ENCODE results near the gene PRKN.

PRKN gene

DNA sequence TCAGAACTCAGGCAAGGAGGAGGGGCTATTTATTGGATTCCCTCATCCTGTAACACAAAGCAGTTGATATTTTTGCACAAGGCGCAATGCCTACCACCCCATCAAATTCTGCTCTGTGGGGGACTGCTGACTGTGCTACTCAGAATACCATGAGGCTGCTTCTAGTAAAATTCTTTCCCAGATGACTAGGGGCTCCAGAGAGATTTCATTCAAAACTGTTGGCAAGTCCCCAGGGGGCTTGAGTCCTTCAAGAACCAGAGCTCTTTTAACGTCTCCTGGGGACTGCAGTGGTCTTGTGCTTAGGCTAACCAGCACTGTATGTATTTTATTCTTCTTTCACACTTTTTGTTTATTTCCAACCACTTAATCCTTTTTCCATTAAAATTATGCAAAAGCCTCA, 1087.8 kb downstream of the PRKN start:
- DNase-seq (ENCODE audit: low read depth in 2 of 3, low spot score in 1 of 3): no peak

DNA sequence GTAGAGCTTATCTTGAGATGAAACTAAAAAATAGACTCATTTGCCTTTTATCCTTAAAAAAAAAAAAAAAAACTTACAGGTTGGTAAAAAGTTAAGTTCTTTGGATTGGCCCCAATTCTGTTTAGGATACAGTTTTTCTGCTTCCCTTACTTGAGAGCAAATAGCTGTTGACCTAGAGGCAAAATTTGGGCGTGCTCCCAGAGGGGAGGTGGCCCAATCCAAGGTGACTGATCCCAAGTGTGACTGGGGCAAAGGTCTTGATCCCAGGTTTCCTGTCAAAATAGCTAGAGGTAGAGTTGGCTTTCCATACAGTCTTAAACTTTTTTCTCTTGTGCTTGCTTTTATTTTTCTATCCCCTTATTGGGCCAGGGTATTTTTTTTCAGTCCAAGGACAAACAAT, 1089.9 kb downstream of the PRKN start:
- no peak for DNase-seq (ENCODE audit: low read depth in 2 of 3, low spot score in 1 of 3)

DNA sequence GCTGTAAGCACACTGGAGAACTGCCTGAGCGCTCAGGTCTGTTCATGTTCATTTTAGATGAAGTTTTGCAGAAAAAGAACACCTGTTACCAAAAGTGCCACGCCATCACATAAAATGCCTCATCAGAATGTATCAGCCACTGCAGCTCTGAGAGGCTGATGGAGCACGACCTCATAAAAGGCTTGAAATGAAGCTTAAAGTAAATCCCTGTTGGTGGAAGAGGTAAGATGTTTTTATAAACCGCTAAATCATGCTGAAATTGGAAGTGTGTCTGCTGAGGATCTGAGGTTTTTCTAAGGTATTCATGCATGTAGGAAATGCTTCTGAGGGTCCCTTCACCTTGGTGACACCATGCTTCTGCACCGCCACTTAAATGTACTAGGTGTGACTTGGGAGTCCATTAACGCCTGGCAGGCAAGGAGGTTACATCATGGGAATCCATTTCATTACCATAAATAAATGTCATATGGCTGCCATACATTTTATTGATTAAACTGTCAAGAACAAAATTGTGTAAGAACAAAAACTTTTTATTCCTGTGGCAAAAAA, 1090.6 kb downstream of the PRKN start:
- no peak for DNase-seq (ENCODE audit: low read depth in 2 of 3, low spot score in 1 of 3)

DNA sequence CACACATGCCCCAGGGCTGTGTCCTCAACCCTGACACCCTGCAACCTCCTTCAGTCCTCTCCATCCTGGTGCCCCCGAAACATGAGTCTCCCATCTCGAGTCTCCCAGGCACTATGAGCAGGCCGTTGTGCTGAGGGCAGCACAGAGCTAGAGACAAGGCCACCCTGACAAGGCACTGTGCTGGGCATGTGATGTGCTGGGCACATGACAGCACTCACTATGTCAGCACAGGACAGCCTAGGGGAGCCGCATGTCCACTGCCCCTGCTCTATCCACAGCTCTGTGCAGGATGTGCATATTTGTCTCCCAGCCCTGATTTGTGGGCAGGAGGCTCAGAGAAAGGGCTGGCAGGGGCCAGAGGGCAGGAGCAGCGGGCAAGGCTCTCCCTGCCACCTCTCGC, 1091.6 kb downstream of the PRKN start:
- DNase-seq (ENCODE audit: low read depth in 2 of 3, low spot score in 1 of 3): no peak

DNA sequence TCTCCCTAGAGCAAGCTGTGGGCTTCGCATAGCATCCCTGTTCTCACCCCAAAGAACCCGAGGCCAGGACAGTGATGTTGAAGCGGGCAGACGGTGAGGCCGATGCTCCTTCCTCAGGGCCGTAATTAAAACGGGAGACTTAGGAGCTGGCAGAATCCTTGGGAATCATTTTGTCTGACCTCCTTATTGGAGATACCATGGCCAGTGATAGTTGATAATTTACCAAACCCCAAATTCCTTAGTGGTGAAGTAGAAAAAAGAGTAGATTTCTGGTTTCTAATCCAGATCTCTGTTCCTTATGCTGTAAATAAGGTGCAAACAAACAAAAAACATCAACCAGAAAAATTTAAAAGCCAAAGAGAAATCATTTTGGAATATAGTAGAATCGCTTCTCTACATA, 1092.7 kb downstream of the PRKN start:
- no peak for DNase-seq (ENCODE audit: low read depth in 2 of 3, low spot score in 1 of 3)

DNA sequence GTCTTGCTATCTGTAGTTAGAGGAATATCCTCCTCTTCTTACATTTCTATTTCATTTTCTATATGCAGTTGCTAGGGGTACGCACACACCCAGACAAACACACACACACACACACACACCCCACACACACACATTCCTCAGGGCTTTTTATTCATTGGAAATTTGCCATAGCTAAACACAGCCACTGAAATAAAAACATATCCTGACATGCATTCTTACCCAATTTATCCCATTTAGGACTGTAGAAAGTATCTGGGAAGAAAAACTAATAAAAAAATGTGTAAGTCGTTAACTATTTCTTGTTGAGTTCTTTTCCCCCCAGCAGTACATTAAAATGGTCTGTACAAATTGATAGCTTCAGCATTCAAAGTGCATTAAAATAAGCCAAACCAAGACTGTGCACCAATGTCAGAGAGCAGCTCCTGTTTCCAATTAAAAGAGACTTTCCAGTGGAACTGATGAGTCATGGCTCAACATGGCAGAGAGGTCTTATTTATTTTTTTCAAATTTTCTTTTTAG, 1095.8 kb downstream of the PRKN start:
- no peak for DNase-seq (ENCODE audit: low read depth in 2 of 3, low spot score in 1 of 3)

DNA sequence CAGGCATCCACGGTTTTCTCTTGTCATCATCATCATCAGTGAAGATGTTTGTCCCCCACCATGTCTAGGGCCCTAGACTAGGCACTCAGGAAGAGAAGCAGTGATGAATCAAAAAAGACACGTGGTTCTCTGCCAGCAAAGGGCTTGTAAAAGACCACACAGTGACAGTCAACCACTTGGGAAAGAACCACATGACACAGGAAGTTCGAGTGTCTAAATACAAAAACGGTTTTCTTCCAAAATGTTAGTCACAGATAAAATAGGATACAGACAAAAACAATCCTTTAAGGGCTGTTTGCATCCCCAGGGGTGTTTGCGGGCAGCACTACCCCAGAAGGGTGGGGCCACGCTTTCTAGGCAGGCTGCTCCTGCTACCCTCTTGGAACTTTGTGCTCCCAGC, 1096.9 kb downstream of the PRKN start:
- no peak for DNase-seq (ENCODE audit: low read depth in 2 of 3, low spot score in 1 of 3)

DNA sequence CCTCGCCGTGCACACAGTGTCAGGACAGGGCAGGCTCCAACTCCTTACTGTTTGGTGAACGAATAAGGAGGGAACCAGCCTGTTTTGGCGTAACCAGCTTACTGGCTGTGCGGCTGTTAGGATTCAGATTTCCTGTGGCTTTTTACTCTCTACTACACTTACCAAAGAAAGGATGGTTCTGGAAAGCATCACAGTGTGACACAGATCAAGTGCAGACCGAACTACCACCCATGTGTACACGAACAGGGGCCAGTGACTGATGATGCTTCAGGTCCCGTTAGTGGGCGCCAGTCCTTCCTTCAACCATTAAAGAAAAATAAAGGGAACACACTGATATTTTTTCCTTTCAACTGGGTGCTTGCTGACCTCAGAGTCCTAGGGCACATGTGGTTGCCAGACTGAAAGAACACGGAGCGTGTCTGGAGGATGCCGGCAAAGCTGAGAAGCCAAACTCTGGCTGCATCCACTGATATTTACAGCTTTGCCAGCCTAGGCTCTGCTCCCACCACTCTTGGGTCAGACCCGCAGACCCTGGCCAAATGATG, 1101.4 kb downstream of the PRKN start:
- DNase-seq (ENCODE audit: low read depth in 2 of 3, low spot score in 1 of 3): no peak

DNA sequence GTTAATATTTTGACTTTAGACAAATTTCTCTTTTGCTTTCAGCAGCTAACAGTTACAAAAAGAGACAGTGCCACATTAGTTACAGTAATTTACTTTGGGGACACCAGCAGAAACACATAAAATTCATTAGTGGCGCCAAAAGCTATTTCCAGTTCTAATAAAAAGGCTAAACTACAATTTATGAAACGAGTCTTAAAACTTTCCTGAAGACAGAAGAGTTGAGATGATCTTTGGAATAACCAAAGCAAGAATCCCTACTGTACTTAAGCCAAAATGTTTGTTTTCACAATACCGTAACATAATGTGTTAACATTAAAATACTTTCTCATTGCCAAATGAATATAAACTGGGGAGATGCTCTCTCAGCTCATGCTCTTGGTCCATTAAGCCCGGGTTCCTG, 1103.5 kb downstream of the PRKN start:
- no peak for DNase-seq (ENCODE audit: low read depth in 2 of 3, low spot score in 1 of 3)

DNA sequence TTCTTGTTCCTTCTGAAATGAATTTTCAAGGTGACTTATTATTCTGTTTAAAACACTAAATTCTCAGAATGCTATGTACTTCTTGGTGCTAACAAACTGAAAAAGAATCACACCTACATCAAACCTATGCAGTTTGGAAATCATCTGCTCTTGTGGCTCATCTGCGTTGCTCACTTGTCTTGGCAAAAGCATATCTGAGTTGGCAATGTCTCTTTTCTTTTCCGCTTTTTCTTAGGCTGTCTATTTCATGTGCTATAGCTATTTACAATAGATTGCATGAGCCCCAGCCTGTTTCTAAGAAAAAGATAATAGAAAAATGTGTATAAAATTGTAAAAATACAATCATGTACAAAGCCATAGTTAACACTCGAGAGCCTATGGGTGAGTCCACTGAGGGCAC, 1104.8 kb downstream of the PRKN start:
- no peak for DNase-seq (ENCODE audit: low read depth in 2 of 3, low spot score in 1 of 3)

DNA sequence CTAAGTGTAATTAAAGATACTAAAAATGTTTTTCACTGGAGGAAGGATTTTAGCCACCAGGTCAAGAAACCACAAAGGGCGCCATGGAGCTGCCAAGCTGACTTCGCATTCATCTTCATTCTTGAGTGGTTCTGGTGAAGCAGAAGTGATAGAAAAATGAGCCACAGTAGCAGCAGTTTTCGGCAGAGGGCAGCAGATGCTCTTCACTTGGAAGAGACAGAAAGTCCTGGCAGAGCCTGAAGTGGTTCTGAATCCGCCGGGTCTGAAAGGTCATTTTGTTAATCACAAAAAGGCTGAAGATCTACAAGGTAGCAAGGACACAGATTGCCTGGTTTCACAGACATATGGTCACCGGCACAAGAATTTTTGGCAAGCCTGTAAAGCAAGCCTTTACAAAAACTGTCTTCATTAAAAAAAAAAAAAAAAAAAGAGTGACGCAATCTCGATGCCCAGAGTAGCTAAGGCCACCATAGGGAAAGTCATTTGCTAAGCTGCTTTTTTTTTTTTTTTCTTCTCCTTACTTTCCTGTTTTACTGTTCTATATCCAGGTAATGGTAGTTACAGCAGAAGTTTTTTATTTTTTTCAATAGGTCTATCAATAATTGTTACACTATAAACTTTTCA, 1108.6 kb downstream of the PRKN start:
- no peak for DNase-seq (ENCODE audit: low read depth in 2 of 3, low spot score in 1 of 3)

DNA sequence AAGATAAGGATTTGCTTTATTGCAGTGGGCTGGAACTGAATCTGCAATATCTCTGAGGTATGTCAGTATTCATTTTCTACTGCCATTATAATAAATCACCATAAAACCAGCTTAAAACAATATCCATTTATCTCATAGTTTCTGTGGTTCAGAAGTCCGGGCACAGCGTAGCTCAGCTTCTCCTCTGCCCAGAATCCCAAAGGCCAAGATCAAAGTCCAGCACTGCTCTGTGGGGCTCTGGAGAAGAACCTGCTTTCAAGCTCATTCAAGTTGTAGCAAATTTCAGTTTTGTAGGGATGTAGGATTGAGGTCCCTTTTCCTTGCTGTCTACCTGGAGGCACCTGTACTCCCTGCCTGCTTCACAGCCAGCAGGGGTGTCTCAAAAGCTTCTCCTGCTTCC, 1113.9 kb downstream of the PRKN start:
- DNase-seq (ENCODE audit: low read depth in 2 of 3, low spot score in 1 of 3): no peak

DNA sequence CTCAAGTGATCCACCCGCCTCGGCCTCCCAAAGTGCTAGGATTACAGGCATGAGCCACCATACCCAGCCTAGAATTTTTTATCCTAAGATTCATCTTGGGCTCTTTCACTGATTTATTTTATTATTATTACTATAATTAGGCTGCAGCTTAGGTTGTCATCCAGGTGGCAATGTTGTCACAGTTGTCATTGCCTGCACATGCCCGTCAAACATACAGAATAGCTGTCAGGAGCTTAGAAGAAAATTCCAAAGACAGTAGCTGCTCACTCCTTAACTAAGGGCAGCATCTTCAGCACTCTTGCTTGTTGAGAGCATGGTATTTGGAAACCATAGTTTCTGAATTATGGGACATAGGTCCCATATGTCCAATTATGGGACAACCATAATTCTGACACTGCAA, 1118.8 kb downstream of the PRKN start:
- no peak for DNase-seq (ENCODE audit: low read depth in 2 of 3, low spot score in 1 of 3)

DNA sequence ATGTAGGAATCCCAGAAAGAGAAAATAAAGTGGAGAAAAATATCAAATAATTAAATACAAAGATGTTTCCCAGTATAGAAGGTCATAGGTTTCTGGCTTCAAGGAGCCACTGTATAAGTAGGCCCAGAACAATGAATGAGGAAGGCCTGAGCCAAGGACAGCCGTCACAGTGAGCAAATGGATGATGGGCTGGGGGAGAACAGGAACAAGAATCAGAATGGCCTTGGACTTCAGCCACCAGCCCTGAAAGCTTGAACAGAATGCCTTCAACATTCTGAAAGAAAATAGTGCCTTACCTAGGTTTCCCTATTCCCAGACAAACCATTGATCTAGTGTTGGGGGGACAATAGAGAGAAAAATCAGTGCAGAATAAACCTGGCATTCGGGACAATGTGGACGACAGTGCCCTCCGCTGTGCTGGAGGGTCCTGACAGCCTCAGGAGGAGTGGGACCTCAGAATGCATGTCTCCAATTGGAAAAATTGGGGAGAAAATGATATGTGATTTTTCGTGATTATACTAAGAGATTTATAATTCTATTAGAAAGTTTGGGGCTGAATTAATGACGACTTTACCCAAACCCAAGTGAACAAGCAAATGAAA, 1119.8 kb downstream of the PRKN start:
- no peak for DNase-seq (ENCODE audit: low read depth in 2 of 3, low spot score in 1 of 3)

DNA sequence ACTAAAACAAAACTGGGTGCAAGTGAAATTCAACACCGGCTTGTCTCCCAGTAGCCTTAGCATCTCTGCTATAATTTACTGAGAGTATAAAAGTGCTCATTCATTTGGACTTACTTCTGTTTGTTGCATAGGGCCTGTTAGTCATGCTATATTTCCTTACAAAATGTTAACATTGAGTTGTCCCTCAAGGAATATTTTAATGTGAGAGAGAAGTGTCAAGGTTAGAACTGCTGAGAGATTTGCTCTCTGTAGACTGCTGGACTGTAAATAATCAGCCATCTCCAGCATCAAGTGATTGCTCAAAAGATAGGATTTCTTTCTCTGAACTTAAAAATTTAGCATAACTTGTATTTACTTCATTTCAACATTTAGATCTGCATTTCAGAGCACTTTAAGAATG, 1125.2 kb downstream of the PRKN start:
- DNase-seq (ENCODE audit: low read depth in 2 of 3, low spot score in 1 of 3): no peak

DNA sequence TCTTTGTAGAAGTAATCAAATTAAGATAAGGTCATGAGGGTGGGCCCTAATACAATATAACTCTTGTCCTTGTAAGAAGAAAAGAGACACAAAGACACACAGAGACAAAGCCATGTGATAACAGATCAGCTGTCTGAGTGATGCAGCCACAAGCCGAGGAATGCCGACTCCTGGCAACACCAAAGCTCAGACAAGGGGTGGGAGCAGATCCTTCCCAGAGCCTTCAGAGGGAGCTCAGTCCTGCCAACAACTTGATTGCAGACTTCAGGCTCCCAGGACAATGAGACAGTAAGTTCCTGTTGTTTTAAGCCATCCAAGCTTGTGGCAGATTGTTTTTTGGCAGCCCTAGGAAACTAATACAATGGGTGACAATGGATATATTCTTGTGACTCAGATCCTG, 1128.7 kb downstream of the PRKN start:
- DNase-seq (ENCODE audit: low read depth in 2 of 3, low spot score in 1 of 3): no peak

DNA sequence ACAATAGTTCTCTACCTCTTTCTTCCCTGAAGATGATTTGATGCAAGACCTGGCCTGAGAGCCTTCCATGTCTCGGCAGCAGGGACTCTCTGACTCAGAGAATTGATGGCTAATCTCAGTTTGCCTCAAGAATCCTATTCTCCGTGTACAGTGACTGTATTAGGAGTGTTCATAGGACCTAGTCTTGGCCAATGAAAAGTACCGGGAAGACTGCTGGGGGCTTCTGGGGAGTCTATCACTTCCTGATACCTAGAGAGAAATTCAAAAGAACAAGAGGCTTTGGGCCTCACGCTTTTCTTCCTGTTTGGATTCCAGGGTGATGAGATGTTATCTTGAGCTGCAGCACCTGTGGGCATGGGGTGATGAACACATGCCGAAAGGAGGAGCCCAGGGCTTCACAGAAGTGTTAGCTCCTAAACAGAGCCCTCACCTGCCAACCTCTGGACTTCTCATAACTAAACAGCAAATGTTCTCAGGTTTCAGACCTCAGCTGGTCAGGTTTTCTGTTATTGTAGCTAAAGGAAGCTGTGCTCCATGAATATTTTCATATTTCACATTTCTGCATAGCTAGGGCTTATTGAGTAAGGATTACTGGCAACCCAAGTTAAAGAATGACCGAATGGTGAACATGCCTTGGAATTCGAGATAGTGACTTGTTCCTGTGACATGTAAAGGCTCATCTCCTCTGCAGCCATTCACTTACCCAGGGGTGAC, 1130.6 kb downstream of the PRKN start:
- no peak for DNase-seq (ENCODE audit: low read depth in 2 of 3, low spot score in 1 of 3)

DNA sequence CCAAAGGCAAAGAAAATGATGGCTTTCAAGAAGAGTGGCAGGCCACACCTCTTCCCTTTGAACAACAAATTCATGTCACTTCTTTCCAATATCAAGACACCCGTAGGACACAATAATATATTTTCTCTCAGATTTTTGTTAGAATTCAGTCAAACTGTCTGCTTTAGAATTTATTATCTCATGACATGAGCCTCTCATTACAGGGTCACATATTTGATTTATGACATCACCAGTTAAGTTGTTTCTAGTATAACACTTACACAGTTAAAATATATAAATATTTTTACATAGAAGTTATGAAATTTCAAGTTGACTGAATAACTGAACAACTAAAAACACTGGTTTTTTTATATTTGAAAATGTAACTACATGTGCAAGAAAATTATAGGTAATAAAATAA, 1133.2 kb downstream of the PRKN start:
- DNase-seq (ENCODE audit: low read depth in 2 of 3, low spot score in 1 of 3): no peak

DNA sequence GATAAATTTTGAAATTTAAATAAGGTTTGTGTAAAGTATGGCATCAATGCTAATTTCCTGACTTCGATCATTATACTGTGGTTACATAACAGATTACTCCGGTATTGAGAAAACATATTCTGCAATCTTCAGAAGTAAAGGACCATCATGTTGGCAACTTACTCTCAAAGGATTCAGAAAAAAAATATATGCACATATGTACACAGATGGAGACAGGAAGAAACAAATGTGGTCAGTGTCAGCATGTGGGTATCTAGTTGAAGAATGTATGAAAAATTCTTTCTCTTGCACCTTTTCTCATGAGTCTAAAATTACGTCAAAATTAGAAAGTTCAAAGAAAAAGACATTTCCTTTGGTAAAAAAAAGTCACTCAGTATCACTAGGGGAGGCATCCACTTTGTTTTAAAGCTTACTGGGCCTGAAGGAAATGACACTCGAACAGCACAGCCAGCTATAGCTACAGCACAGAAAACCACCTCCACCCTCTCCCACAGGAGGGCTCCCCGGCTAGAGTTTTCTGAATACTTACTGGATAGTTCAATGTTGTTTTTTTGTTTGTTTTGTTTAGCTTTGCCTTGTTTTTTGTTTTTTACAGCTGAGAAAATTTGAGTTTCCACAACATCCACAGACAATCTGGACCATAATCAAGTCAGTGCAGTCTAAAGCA, 1136.5 kb downstream of the PRKN start:
- no peak for DNase-seq (ENCODE audit: low read depth in 2 of 3, low spot score in 1 of 3)

DNA sequence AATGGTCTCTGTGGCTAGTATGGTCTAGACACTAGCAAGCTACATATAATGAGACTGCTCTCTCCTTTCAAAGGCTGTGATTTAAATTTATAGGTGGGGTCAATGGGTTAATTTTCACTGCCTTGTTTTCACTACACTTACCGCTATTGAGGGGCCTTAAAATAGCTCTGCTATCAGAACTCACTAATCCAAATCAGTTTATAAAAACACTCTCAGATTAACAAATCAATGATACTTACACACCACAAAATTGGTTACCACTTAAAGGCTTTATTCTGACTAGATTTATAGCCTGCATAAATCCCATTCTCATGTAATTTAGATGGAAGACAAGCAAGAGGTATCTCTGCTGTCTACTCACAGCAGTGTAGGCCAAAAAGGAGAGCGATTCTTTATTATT, 1140.7 kb downstream of the PRKN start:
- no peak for DNase-seq (ENCODE audit: low read depth in 2 of 3, low spot score in 1 of 3)

DNA sequence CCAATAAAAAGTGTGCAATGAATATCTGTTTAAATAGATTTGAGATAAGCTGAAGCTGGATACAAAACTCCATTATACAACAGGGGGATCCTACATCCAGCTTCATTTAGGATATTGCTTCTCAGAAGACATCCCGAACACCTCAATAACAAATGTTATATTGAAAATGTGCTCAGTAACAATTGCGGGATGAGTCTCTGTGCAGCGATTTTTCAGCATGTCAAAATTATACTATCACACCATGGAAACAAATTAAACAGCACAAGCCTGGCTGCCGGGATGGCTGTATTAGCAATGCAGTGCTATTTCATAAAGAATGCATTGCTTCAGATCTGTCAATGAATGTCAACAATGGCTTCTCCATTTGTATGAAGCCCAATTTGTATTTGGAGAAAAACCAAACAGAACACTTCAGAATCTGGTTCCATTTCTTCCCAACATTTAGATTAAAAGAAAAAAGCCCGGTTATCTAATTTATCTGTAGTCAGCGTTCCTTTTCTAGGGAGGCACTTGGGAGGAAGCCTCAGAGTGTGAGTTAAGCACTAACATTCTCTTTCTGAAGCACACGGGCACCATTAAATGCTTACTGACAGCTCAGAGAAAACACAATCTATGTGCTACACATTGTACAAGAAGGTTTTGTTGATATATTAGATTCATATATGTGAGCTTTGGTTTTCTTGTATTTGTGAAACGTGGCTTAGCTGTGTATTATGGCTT, 1142.8 kb downstream of the PRKN start:
- DNase-seq (ENCODE audit: low read depth in 2 of 3, low spot score in 1 of 3): no peak
